DOHH2 (cell line): ENCODE measurements around the gene C6orf136.

Experiments
- H3F3A ChIP-seq: fragments of 200-600 bp; sonication (generic), shearing (Covaris generic); 2 replicates; pipeline ENCODE4 v1.6.0; 2016; ENCODE audit warnings: antibody characterized with exemption, mild to moderate bottlenecking; ENCODE audit not compliant: control insufficient read depth, insufficient read depth
- H3K27ac ChIP-seq: fragments of 200-600 bp; sonication (generic); 2 replicates; pipeline ENCODE4 v1.5.1; 2014; ENCODE audit warnings: low read depth, mild to moderate bottlenecking, low read length, moderate library complexity
- H3K27me3 ChIP-seq: fragments of 200-600 bp; sonication (generic); 2 replicates; pipeline ENCODE4 v1.6.1; 2014; ENCODE audit warnings: mild to moderate bottlenecking, low read length, mixed read lengths; ENCODE audit not compliant: control insufficient read depth
- H3K36me3 ChIP-seq: fragments of 200-600 bp; sonication (generic); 2 replicates; pipeline ENCODE4 v1.6.1; 2014; ENCODE audit warnings: mild to moderate bottlenecking, low read length, moderate library complexity, mixed read lengths; ENCODE audit not compliant: control insufficient read depth
- H3K4me1 ChIP-seq: fragments of 200-600 bp; sonication (generic); 2 replicates; pipeline ENCODE4 v1.6.1; 2014; ENCODE audit warnings: mild to moderate bottlenecking, low read length, mixed read lengths; ENCODE audit not compliant: control insufficient read depth
- H3K4me2 ChIP-seq: fragments of 200-600 bp; sonication (generic); 2 replicates; pipeline ENCODE4 v1.6.0; 2014; ENCODE audit warnings: mild to moderate bottlenecking, low read length, moderate library complexity
- H3K4me3 ChIP-seq: fragments of 200-600 bp; sonication (generic); 2 replicates; pipeline ENCODE4 v1.5.1; 2014; ENCODE audit warnings: mild to moderate bottlenecking, low read length, mixed read lengths
- H3K79me2 ChIP-seq: fragments of 200-600 bp; sonication (generic); 2 replicates; pipeline ENCODE4 v1.6.1; 2014; ENCODE audit warnings: mild to moderate bottlenecking, low read length, mixed read lengths; ENCODE audit not compliant: control insufficient read depth
- H3K9me2 ChIP-seq: fragments of 200-600 bp; sonication (generic); replicated peaks from 2 replicates; pipeline ENCODE4 v1.6.1; 2014; ENCODE audit warnings: mild to moderate bottlenecking, low read length, mixed read lengths; ENCODE audit not compliant: control insufficient read depth
- H3K9me3 ChIP-seq: fragments of 200-600 bp; sonication (generic); 2 replicates; pipeline ENCODE4 v1.6.1; 2014; ENCODE audit warnings: antibody characterized with exemption, low read length, mixed read lengths; ENCODE audit not compliant: control insufficient read depth, insufficient read depth
- H4K20me1 ChIP-seq: fragments of 200-600 bp; sonication (generic); 2 replicates; pipeline ENCODE4 v1.6.0; 2014; ENCODE audit warnings: low read depth, mild to moderate bottlenecking, antibody characterized with exemption, low read length, moderate library complexity; ENCODE audit not compliant: control insufficient read depth, insufficient read depth
- EZH2phosphoT487 ChIP-seq: fragments of 200-600 bp; sonication (generic); IDR thresholded peaks from 2 replicates; pipeline ENCODE4 v1.6.1; 2017; ENCODE audit warnings: borderline replicate concordance, mild to moderate bottlenecking, antibody characterized with exemption, low read length, moderate library complexity, mixed read lengths
- TF ChIP-seq, protein P1 (sequence below): fragments of 200-600 bp; sonication (generic); IDR thresholded peaks from one replicate; pipeline ENCODE4 v1.5.1; 2014; ENCODE audit warnings: antibody characterized with exemption, mild to moderate bottlenecking, low read depth, low read length; ENCODE audit not compliant: poor library complexity, severe bottlenecking

C6orf136 gene

DNA sequence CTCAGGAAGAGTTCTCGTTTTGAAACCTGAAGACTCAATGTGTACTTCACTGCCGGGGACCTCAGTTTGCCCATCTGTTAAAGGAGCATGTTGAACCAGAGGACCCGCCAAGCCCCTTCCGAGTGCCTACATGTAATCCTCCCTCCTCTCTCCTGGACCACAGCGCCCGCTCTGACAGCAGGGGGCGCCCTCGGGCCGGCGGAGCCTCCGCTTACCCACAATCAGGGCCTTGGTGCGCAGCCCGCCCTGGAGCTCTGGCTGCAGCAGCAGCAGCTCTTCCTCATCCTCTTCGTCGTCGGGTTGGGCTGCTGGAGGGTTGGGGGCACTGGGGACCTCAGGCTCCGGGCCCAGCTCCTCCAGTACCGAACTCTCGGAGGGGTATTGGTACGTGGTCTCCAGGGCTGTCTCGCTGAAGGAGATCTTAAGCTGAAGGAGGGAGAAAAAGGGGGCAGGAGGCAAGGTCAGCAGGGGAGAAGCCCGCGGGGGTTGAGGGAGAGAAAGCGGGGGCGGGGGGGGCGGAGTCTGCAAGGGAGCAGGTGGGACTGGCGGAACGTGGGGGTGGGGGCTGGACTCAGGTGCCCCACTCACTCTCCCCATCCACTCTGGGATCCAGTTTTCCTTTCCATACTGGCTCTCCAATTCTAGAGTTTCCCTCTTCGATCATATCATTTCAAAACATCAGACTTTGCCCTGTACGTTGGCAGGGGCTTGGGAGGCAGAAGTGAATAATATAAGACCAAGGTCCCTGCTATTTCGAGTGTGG is 32.2 kb downstream of the C6orf136 start:
- Histone ChIP-seq H4K20me1 (peaks cover 11% of the 10 kb centered on the region), H3K36me3 (peaks cover 82% of the 10 kb centered on the region), H3K4me3 (peak overlapping the region; percentile 88), H3K27me3 (no peaks in the 10 kb centered on the region), H3K27ac (peak overlapping the region; percentile 90), H3K9me3 (no peaks in the 10 kb centered on the region), H3K79me2 (peaks cover 61% of the 10 kb centered on the region), H3F3A (peaks cover 57% of the 10 kb centered on the region), H3K4me1 (peaks cover 38% of the 10 kb centered on the region), H3K9me2 (no peaks in the 10 kb centered on the region), H3K4me2 (peak overlapping the region; percentile 82)
- TF ChIP-seq, protein P1, sequence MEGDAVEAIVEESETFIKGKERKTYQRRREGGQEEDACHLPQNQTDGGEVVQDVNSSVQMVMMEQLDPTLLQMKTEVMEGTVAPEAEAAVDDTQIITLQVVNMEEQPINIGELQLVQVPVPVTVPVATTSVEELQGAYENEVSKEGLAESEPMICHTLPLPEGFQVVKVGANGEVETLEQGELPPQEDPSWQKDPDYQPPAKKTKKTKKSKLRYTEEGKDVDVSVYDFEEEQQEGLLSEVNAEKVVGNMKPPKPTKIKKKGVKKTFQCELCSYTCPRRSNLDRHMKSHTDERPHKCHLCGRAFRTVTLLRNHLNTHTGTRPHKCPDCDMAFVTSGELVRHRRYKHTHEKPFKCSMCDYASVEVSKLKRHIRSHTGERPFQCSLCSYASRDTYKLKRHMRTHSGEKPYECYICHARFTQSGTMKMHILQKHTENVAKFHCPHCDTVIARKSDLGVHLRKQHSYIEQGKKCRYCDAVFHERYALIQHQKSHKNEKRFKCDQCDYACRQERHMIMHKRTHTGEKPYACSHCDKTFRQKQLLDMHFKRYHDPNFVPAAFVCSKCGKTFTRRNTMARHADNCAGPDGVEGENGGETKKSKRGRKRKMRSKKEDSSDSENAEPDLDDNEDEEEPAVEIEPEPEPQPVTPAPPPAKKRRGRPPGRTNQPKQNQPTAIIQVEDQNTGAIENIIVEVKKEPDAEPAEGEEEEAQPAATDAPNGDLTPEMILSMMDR: peak; percentile 95
- no peak for TF ChIP-seq EZH2phosphoT487

- H3K4me2 ChIP-seq: peak overlapping the region; percentile 82
- H3K27me3 ChIP-seq: no peaks in the 10 kb centered on the region
- peaks cover 11% of the 10 kb centered on the region for H4K20me1 ChIP-seq
- H3K9me3 ChIP-seq: no peaks in the 10 kb centered on the region
- H3K9me2 ChIP-seq: no peaks in the 10 kb centered on the region
- peaks cover 37% of the 10 kb centered on the region for H3K4me1 ChIP-seq
- peaks cover 89% of the 10 kb centered on the region for H3K36me3 ChIP-seq
- peak overlapping the region; percentile 88 for H3K4me3 ChIP-seq
- peaks cover 69% of the 10 kb centered on the region for H3K79me2 ChIP-seq
- H3K27ac ChIP-seq: peak overlapping the region; percentile 90
- H3F3A ChIP-seq: peaks cover 61% of the 10 kb centered on the region
- no peak for TF ChIP-seq EZH2phosphoT487
- TF ChIP-seq, protein P1: no peak
Observed at GRCh38 chr6:30679765-30680535, 33.0 kb downstream of the C6orf136 start.

GRCh38 chr6:30681766-30682142 is 34.8 kb downstream of the C6orf136 start:
- Histone ChIP-seq H3K36me3 (peaks cover 94% of the 10 kb centered on the region), H3K9me3 (no peaks in the 10 kb centered on the region), H3K4me3 (peak overlapping the region; percentile 88), H4K20me1 (peaks cover 11% of the 10 kb centered on the region), H3K4me1 (peaks cover 33% of the 10 kb centered on the region), H3K4me2 (peak overlapping the region; percentile 82), H3F3A (peaks cover 51% of the 10 kb centered on the region), H3K27me3 (no peaks in the 10 kb centered on the region), H3K27ac (peak overlapping the region; percentile 90), H3K9me2 (no peaks in the 10 kb centered on the region), H3K79me2 (peaks cover 87% of the 10 kb centered on the region)
- no peak for TF ChIP-seq EZH2phosphoT487
- TF ChIP-seq, protein P1: no peak
